ENCODE results near the gene KCTD10. TPM values are rescaled to one million over a fixed set of nuclear protein-coding genes. Genes with fewer than 3 reads are reported as not detected.

KCTD10 gene
- total RNA-seq, 2 experiments from 2014 or later, result 35.0 to 41.8 TPM

- ChIA-PET POLR2A (no interaction called here), CTCF (interaction anchor here (1.3 to 1.6 kb wide), 2 partner anchors 13 to 15 kb away, joined by 3 read pairs; no protein-coding TSS in a partner anchor)
- no peak overlapping the region for H3K27ac Mint-ChIP-seq
- H3K27me3 Mint-ChIP-seq, result no peaks in the 10 kb centered on the region
- H3K4me1 Mint-ChIP-seq, result peaks cover 4% of the 10 kb centered on the region
- no peak for DNase-seq
- peaks cover 21% of the 10 kb centered on the region for H3K36me3 Mint-ChIP-seq (ENCODE audit: low read depth)
- no peaks in the 10 kb centered on the region for H3K9me3 Mint-ChIP-seq
- H3K4me3 Mint-ChIP-seq, result no peak overlapping the region
Observed at GRCh38 chr12:109510196-109510595, 33.1 kb upstream of the KCTD10 start.

GRCh38 chr12:109504068-109504467 lies 27.0 kb upstream of the KCTD10 start:
- no peaks in the 10 kb centered on the region for H3K27me3 Mint-ChIP-seq
- H3K36me3 Mint-ChIP-seq (ENCODE audit: low read depth), result peaks cover 35% of the 10 kb centered on the region
- H3K27ac Mint-ChIP-seq, result no peak overlapping the region
- H3K4me1 Mint-ChIP-seq, result peaks cover 4% of the 10 kb centered on the region
- H3K9me3 Mint-ChIP-seq, result no peaks in the 10 kb centered on the region
- no peak overlapping the region for H3K4me3 Mint-ChIP-seq
- DNase-seq, result no peak
- CTCF ChIA-PET, result interaction anchor here (0.6 kb wide), 1 partner anchor 1903 kb away, joined by 5 read pairs; no protein-coding TSS in a partner anchor
- POLR2A ChIA-PET, result no interaction called here

GRCh38 chr12:109503611-109504010 lies 26.5 kb upstream of the KCTD10 start:
- Mint-ChIP-seq H3K27me3 (no peaks in the 10 kb centered on the region), H3K36me3 (ENCODE audit: low read depth) (peaks cover 35% of the 10 kb centered on the region), H3K9me3 (no peaks in the 10 kb centered on the region), H3K4me1 (peaks cover 4% of the 10 kb centered on the region), H3K4me3 (no peak overlapping the region), H3K27ac (no peak overlapping the region)
- DNase-seq, result no peak
- POLR2A ChIA-PET, result no interaction called here
- CTCF ChIA-PET, result no interaction called here

GRCh38 chr12:109502332-109502731 lies 25.2 kb upstream of the KCTD10 start:
- Mint-ChIP-seq H3K4me3 (no peak overlapping the region), H3K27me3 (no peaks in the 10 kb centered on the region), H3K36me3 (ENCODE audit: low read depth) (peaks cover 36% of the 10 kb centered on the region), H3K9me3 (no peaks in the 10 kb centered on the region), H3K4me1 (peaks cover 4% of the 10 kb centered on the region), H3K27ac (no peak overlapping the region)
- ChIA-PET CTCF (no interaction called here), POLR2A (no interaction called here)
- DNase-seq, result no peak

- Mint-ChIP-seq H3K9me3 (no peaks in the 10 kb centered on the region), H3K4me1 (peaks cover 4% of the 10 kb centered on the region), H3K27me3 (no peaks in the 10 kb centered on the region), H3K36me3 (ENCODE audit: low read depth) (peaks cover 39% of the 10 kb centered on the region), H3K4me3 (no peak overlapping the region), H3K27ac (no peak overlapping the region)
- CTCF ChIA-PET, result interaction anchor here (1.2 kb wide), 1 partner anchor 16 kb away, joined by 3 read pairs; no protein-coding TSS in a partner anchor
- no peak for DNase-seq
- POLR2A ChIA-PET, result no interaction called here
Observed at GRCh38 chr12:109501299-109501698, 24.2 kb upstream of the KCTD10 start.

- no peak overlapping the region for H3K27ac Mint-ChIP-seq
Observed at GRCh38 chr12:109500406-109501185, 23.5 kb upstream of the KCTD10 start.

GRCh38 chr12:109497675-109498074 lies 20.6 kb upstream of the KCTD10 start:
- Mint-ChIP-seq H3K36me3 (ENCODE audit: low read depth) (peaks cover 28% of the 10 kb centered on the region), H3K4me3 (no peak overlapping the region), H3K4me1 (peaks cover 12% of the 10 kb centered on the region), H3K9me3 (no peaks in the 10 kb centered on the region), H3K27me3 (no peaks in the 10 kb centered on the region), H3K27ac (no peak overlapping the region)
- no peak for DNase-seq
- CTCF ChIA-PET, result no interaction called here
- POLR2A ChIA-PET, result no interaction called here

More at GRCh38 chr12:109500406-109501185, 23.5 kb upstream of the KCTD10 start:
- ChIA-PET CTCF (interaction anchor here (0.9 to 1.2 kb wide), 2 partner anchors 15 to 18 kb away, joined by 3 read pairs; no protein-coding TSS in a partner anchor), POLR2A (no interaction called here)
- no peak overlapping the region for H3K4me3 Mint-ChIP-seq
- H3K9me3 Mint-ChIP-seq, result no peaks in the 10 kb centered on the region
- no peak for DNase-seq
- H3K4me1 Mint-ChIP-seq, result peaks cover 4% of the 10 kb centered on the region
- no peaks in the 10 kb centered on the region for H3K27me3 Mint-ChIP-seq
- peaks cover 39% of the 10 kb centered on the region for H3K36me3 Mint-ChIP-seq (ENCODE audit: low read depth)

- H3K4me3 Mint-ChIP-seq, result no peak overlapping the region
Observed at GRCh38 chr12:109496306-109496705, 19.2 kb upstream of the KCTD10 start.

GRCh38 chr12:109495012-109495411 lies 17.9 kb upstream of the KCTD10 start:
- Mint-ChIP-seq H3K4me1 (peaks cover 12% of the 10 kb centered on the region), H3K36me3 (ENCODE audit: low read depth) (peaks cover 17% of the 10 kb centered on the region), H3K27ac (no peak overlapping the region), H3K27me3 (no peaks in the 10 kb centered on the region), H3K9me3 (no peaks in the 10 kb centered on the region), H3K4me3 (no peak overlapping the region)
- ChIA-PET POLR2A (interaction anchor here (0.5 kb wide), 1 partner anchor 20 kb away, joined by 5 read pairs; no protein-coding TSS in a partner anchor), CTCF (interaction anchor here (0.7 kb wide), 1 partner anchor 29 kb away, joined by 3 read pairs; no protein-coding TSS in a partner anchor)
- no peak for DNase-seq

More at GRCh38 chr12:109496306-109496705, 19.2 kb upstream of the KCTD10 start:
- H3K9me3 Mint-ChIP-seq, result no peaks in the 10 kb centered on the region
- no peak for DNase-seq
- H3K27ac Mint-ChIP-seq, result no peak overlapping the region
- peaks cover 23% of the 10 kb centered on the region for H3K36me3 Mint-ChIP-seq (ENCODE audit: low read depth)
- ChIA-PET POLR2A (no interaction called here), CTCF (no interaction called here)
- no peaks in the 10 kb centered on the region for H3K27me3 Mint-ChIP-seq
- H3K4me1 Mint-ChIP-seq, result peaks cover 12% of the 10 kb centered on the region

GRCh38 chr12:109494348-109494881 lies 17.3 kb upstream of the KCTD10 start:
- DNase-seq, result no peak
- Mint-ChIP-seq H3K4me3 (no peak overlapping the region), H3K27ac (no peak overlapping the region), H3K9me3 (no peaks in the 10 kb centered on the region), H3K36me3 (ENCODE audit: low read depth) (peaks cover 21% of the 10 kb centered on the region), H3K27me3 (no peaks in the 10 kb centered on the region), H3K4me1 (peaks cover 12% of the 10 kb centered on the region)
- ChIA-PET POLR2A (interaction anchor here (0.5 kb wide), 1 partner anchor 19 kb away, joined by 5 read pairs; no protein-coding TSS in a partner anchor), CTCF (interaction anchor here (0.7 kb wide), 1 partner anchor 29 kb away, joined by 3 read pairs; no protein-coding TSS in a partner anchor)

- ChIA-PET POLR2A (interaction anchor here (0.5 kb wide), 1 partner anchor 748 kb away, joined by 3 read pairs; no protein-coding TSS in a partner anchor), CTCF (no interaction called here)
- Mint-ChIP-seq H3K4me1 (peaks cover 12% of the 10 kb centered on the region), H3K4me3 (no peak overlapping the region), H3K9me3 (no peaks in the 10 kb centered on the region), H3K27ac (no peak overlapping the region), H3K36me3 (ENCODE audit: low read depth) (peaks cover 24% of the 10 kb centered on the region), H3K27me3 (no peaks in the 10 kb centered on the region)
- DNase-seq, result no peak
Observed at GRCh38 chr12:109493938-109494337, 16.8 kb upstream of the KCTD10 start.

- H3K36me3 Mint-ChIP-seq (ENCODE audit: low read depth), result peaks cover 21% of the 10 kb centered on the region
- peaks cover 12% of the 10 kb centered on the region for H3K4me1 Mint-ChIP-seq
- no peak overlapping the region for H3K27ac Mint-ChIP-seq
- H3K4me3 Mint-ChIP-seq, result no peak overlapping the region
- H3K9me3 Mint-ChIP-seq, result no peaks in the 10 kb centered on the region
- ChIA-PET POLR2A (no interaction called here), CTCF (interaction anchor here (0.7 to 1.3 kb wide), 2 partner anchors 16 to 23 kb away, joined by 3 read pairs; no protein-coding TSS in a partner anchor)
- no peaks in the 10 kb centered on the region for H3K27me3 Mint-ChIP-seq
- no peak for DNase-seq
Observed at GRCh38 chr12:109493090-109493489, 16.0 kb upstream of the KCTD10 start.

- peaks cover 12% of the 10 kb centered on the region for H3K4me1 Mint-ChIP-seq
- H3K36me3 Mint-ChIP-seq (ENCODE audit: low read depth), result peaks cover 18% of the 10 kb centered on the region
- no peak overlapping the region for H3K27ac Mint-ChIP-seq
- POLR2A ChIA-PET, result no interaction called here
- DNase-seq, result no peak
- no peaks in the 10 kb centered on the region for H3K9me3 Mint-ChIP-seq
- no peaks in the 10 kb centered on the region for H3K27me3 Mint-ChIP-seq
- CTCF ChIA-PET, result interaction anchor here (1.3 to 1.4 kb wide), 2 partner anchors 17 to 20 kb away, joined by 3 read pairs; no protein-coding TSS in a partner anchor
- H3K4me3 Mint-ChIP-seq, result no peak overlapping the region
Observed at GRCh38 chr12:109492371-109492770, 15.3 kb upstream of the KCTD10 start.
